Spleen (tissue), 7 donors: Measurements from ENCODE around the gene SKOR1.
A peak's percentile ranks its signal among the peaks of the same experiment; 100 is the strongest.

Source experiments
- POLR2AphosphoS5 ChIP-seq, 3 donors: sonication (generic); formaldehyde crosslinking; IDR thresholded peaks; one replicate each; pipeline ENCODE4 v1.5.1; 2017; ENCODE audit warnings: antibody characterized with exemption in 3 of 3
- TF ChIP-seq, protein P1 (sequence below), 11 experiments: fragments of 200-600 bp in 7 of 11; fragments of 450-650 bp in 4 of 11; sonication (generic) in 4 of 11; IDR thresholded peaks in 8 of 11; conservative IDR thresholded peaks in 3 of 11; 1 replicate in 7 of 11; 2 replicates in 4 of 11; pipeline versions ENCODE4 v1.4.0 to v1.8.0; 2016 to 2021; ENCODE audit warnings: antibody characterized with exemption in 11 of 11, inconsistent platforms in 4 of 11, mild to moderate bottlenecking in 1 of 11
- donor health status: DM: no; HTN: no; CAD: no; lungs with moderate emphysema.
- donor health status: DM: no; HTN: no; CAD: no.
- donor health status: DM: no; HTN: no; CAD: no.

- TF ChIP-seq, protein P1, sequence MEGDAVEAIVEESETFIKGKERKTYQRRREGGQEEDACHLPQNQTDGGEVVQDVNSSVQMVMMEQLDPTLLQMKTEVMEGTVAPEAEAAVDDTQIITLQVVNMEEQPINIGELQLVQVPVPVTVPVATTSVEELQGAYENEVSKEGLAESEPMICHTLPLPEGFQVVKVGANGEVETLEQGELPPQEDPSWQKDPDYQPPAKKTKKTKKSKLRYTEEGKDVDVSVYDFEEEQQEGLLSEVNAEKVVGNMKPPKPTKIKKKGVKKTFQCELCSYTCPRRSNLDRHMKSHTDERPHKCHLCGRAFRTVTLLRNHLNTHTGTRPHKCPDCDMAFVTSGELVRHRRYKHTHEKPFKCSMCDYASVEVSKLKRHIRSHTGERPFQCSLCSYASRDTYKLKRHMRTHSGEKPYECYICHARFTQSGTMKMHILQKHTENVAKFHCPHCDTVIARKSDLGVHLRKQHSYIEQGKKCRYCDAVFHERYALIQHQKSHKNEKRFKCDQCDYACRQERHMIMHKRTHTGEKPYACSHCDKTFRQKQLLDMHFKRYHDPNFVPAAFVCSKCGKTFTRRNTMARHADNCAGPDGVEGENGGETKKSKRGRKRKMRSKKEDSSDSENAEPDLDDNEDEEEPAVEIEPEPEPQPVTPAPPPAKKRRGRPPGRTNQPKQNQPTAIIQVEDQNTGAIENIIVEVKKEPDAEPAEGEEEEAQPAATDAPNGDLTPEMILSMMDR (IDR thresholded peaks at IDR 0.05 in 8 of 11, conservative IDR thresholded peaks at IDR 0.05 in 3 of 11), result peak; percentile 73 to 95 (median 87)
- TF ChIP-seq POLR2AphosphoS5 (IDR thresholded peaks at IDR 0.05), result no peak
Measured at GRCh38 chr15:67836477-67836876, 11.2 kb downstream of the SKOR1 start.
